ENCODE data around the gene DDX25. TPM values are rescaled to one million over a fixed set of nuclear protein-coding genes. Genes with fewer than 3 reads are reported as not detected.

Gene DDX25
- total and polyA plus RNA-seq, 10 of the 15 experiments (the other 5 are each of a cell fraction or from before 2014, with no cell fraction given) = 0.05 TPM; not detected in 9

DNA sequence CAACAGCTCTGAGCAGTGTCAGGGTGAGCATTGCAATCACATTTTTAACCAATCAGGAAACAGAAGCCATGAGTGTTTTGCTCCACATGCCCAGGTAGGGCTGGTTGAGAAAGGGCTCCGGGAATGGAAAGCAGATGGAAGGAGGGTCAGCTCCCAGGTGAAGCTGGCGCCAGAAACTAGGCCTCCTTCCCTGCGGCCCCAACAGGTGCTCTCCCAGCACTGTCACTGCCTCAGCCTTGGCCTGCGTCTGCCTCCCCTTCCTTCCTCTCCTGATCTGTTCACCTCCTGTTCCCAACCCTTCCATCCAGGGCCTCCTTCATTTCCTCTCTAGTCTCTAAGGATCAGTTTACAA, 36.9 kb downstream of the DDX25 start:
- WGBS (ENCODE audit: insufficient coverage, insufficient replicate concordance, low lambda C conversion rate, missing lambda C conversion rate) = 84% methylated on average over 4 of the region's 4 CpGs
- H3K4me2 ChIP-seq (ENCODE audit: control insufficient read depth, insufficient read depth) = no peak overlapping the region
- no peak overlapping the region for H2AFZ ChIP-seq (ENCODE audit: control insufficient read depth, low read depth, low read length)
- no peak for FAIRE-seq
- in situ Hi-C loops (cut with MboI) = no loop called here
- DNase-seq (ENCODE audit: low read depth, low spot score) = no peak
- ChIA-PET SMC1A (ENCODE audit: uncharacterized antibody, unreplicated experiment) (interaction anchor here (1.0 to 6.2 kb wide), 7 partner anchors 13 to 539 kb away, joined by 3 to 45 read pairs (median 4); partner anchors contain the start of gene CDON), POLR2A (interaction anchor here (0.5 to 0.9 kb wide), 3 partner anchors 46 to 198 kb away, joined by 3 to 4 read pairs (median 3); no protein-coding TSS in a partner anchor), CTCF (interaction anchor here (1.2 to 12.1 kb wide), 9 partner anchors 10 to 275 kb away, joined by 3 to 220 read pairs (median 5); no protein-coding TSS in a partner anchor), RAD21 (ENCODE audit: unreplicated experiment) (interaction anchor here (0.6 to 2.7 kb wide), 4 partner anchors 41 to 253 kb away, joined by 3 to 10 read pairs (median 6); no protein-coding TSS in a partner anchor)
- H3K9me3 ChIP-seq (replicated peaks; ENCODE audit: control insufficient read depth, insufficient read depth, low read length) = no peaks in the 10 kb centered on the region
- no peak overlapping the region for H3K4me3 ChIP-seq
- no TSS peak for BruUV-seq (replicated peaks)
- H3K27me3 ChIP-seq (replicated peaks in 1 of 2; ENCODE audit: control insufficient read depth in 2 of 2, insufficient read depth in 2 of 2, low read length in 1 of 2) = no peaks in the 10 kb centered on the region; a peak in 1 of 4 replicates
- no peak for TF ChIP-seq ASH2L (IDR thresholded peaks at IDR 0.05; ENCODE audit: borderline replicate concordance, low read depth)
- TF ChIP-seq SKIL (IDR thresholded peaks at IDR 0.05; ENCODE audit: low read depth, poor library complexity, severe bottlenecking) = no peak
- no peak for ATAC-seq
- no peaks in the 10 kb centered on the region for H3K79me2 ChIP-seq (ENCODE audit: control insufficient read depth, insufficient read depth, low read length)
- intact Hi-C loops (cut with micrococcal nuclease; ENCODE audit: unreplicated experiment) = no loop called here
- H4K20me1 ChIP-seq (ENCODE audit: control insufficient read depth, insufficient read depth) = no peaks in the 10 kb centered on the region
- H3K27ac ChIP-seq (ENCODE audit: control insufficient read depth, insufficient read depth) = no peak overlapping the region
- no peak overlapping the region for H3K9ac ChIP-seq (ENCODE audit: control insufficient read depth, insufficient read depth, low read length)
- no peaks in the 10 kb centered on the region for H3K36me3 ChIP-seq (ENCODE audit: control insufficient read depth in 2 of 2, insufficient read depth in 2 of 2, low read length in 1 of 2)
- no peaks in the 10 kb centered on the region for H3K4me1 ChIP-seq (ENCODE audit: control insufficient read depth, insufficient read depth, low read length)

All from GM12878 (cell line).